IMR-90 (cell line): ENCODE results near the gene AXL. TPM values are rescaled to one million over a fixed set of nuclear protein-coding genes. Genes with fewer than 3 reads are reported as not detected.

Experiments
- ATAC-seq: fragments of 200-7000 bp; cut with Tn5 transposase; 2 replicates; pipeline ENCODE4 v1.9.1; 2020; ENCODE audit warnings: low read depth, mild to moderate bottlenecking, moderate library complexity
- BruUV-seq: library from RNA; stranded (reverse); fragments of 400-500 nt; replicated peaks from 2 replicates; lab custom pipeline; 2021; lab: Mats Ljungman, UMichigan
- CTCF ChIA-PET: fragments of 300-600 bp; formaldehyde crosslinking; extraction: SDS; loops from one replicate; lab custom pipeline; 2021; ENCODE audit warnings: antibody characterized with exemption; lab: Yijun Ruan, JAX
- POLR2A ChIA-PET: fragments of 300-600 bp; sonication (Branson Sonifier 250); formaldehyde crosslinking; loops from one replicate; lab custom pipeline; 2022; ENCODE audit warnings: antibody characterized with exemption; ENCODE audit not compliant: unreplicated experiment; lab: Charles Lee
- DNase-seq: peaks from one replicate; pipeline ENCODE4 v3.0.0; 2013
- H2AFZ ChIP-seq: replicated peaks from 2 replicates; pipeline ENCODE3; 2013; ENCODE audit warnings: low read length, mild to moderate bottlenecking; ENCODE audit not compliant: poor library complexity
- H2AK5ac ChIP-seq: 2 replicates; pipeline ENCODE4 v1.6.1; 2013; ENCODE audit warnings: low read depth, low read length, inconsistent platforms
- H2AK9ac ChIP-seq: replicated peaks from 2 replicates; pipeline ENCODE3; 2013; ENCODE audit warnings: mild to moderate bottlenecking, low read depth, low read length, moderate library complexity; ENCODE audit not compliant: poor library complexity
- H2BK120ac ChIP-seq: 2 replicates; pipeline ENCODE4 v1.6.1; 2013; ENCODE audit warnings: low read depth, low read length, inconsistent platforms
- H2BK15ac ChIP-seq: 3 replicates; pipeline ENCODE4 v1.6.1; 2013; ENCODE audit warnings: low read depth, low read length, inconsistent platforms
- H2BK20ac ChIP-seq: 2 replicates; pipeline ENCODE4 v1.6.1; 2013; ENCODE audit warnings: low read depth, mild to moderate bottlenecking, inconsistent platforms, low read length, moderate library complexity
- H2BK5ac ChIP-seq: 2 replicates; pipeline ENCODE4 v1.6.1; 2013; ENCODE audit warnings: mild to moderate bottlenecking, low read depth, low read length, inconsistent platforms; ENCODE audit not compliant: poor library complexity, severe bottlenecking
- H3K14ac ChIP-seq: replicated peaks from 2 replicates; pipeline ENCODE4 v1.6.1; 2013; ENCODE audit warnings: low read depth, low read length, inconsistent platforms
- H3K18ac ChIP-seq: 2 replicates; pipeline ENCODE4 v1.6.1; 2013; ENCODE audit warnings: low read depth, low read length, control low read depth
- H3K23ac ChIP-seq: 2 replicates; pipeline ENCODE4 v1.6.1; 2013; ENCODE audit warnings: low read depth, low read length, inconsistent platforms
- H3K27ac ChIP-seq: 2 replicates; pipeline ENCODE4 v1.5.1; 2013; ENCODE audit warnings: mild to moderate bottlenecking, control low read depth, low read length; ENCODE audit not compliant: insufficient read depth
- H3K27me3 ChIP-seq: 2 replicates; pipeline ENCODE4 v1.6.1; 2013; ENCODE audit warnings: low read length; ENCODE audit not compliant: control insufficient read depth, insufficient read depth
- H3K36me3 ChIP-seq: 2 replicates; pipeline ENCODE4 v1.6.1; 2013; ENCODE audit warnings: low read length, mixed read lengths; ENCODE audit not compliant: control insufficient read depth, insufficient read depth
- H3K4ac ChIP-seq: 2 replicates; pipeline ENCODE4 v1.6.1; 2013; ENCODE audit warnings: low read depth, low read length, inconsistent platforms
- H3K4me1 ChIP-seq: 2 replicates; pipeline ENCODE4 v1.6.1; 2013; ENCODE audit warnings: low read length, mixed read lengths; ENCODE audit not compliant: control insufficient read depth, insufficient read depth
- H3K4me2 ChIP-seq: 2 replicates; pipeline ENCODE4 v1.6.1; 2013; ENCODE audit warnings: low read depth, mild to moderate bottlenecking, control low read depth, low read length, moderate library complexity
- H3K4me3 ChIP-seq: 2 replicates; pipeline ENCODE4 v1.5.1; 2013; ENCODE audit warnings: low read depth, mild to moderate bottlenecking, control low read depth, low read length, moderate library complexity; ENCODE audit not compliant: insufficient read depth
- H3K56ac ChIP-seq: 2 replicates; pipeline ENCODE4 v1.6.1; 2013; ENCODE audit warnings: low read length, inconsistent platforms; ENCODE audit not compliant: insufficient read depth; ENCODE audit errors: extremely low read depth
- H3K79me1 ChIP-seq, 2 experiments: 2 replicates each; pipeline ENCODE4 v1.6.1; 2013; ENCODE audit warnings: low read length in 2 of 2, inconsistent platforms in 1 of 2, low read depth in 1 of 2
- H3K9ac ChIP-seq: 2 replicates; pipeline ENCODE4 v1.6.1; 2013; ENCODE audit warnings: low read depth, low read length, control low read depth
- H3K9me1 ChIP-seq: 2 replicates; pipeline ENCODE4 v1.6.1; 2013; ENCODE audit warnings: low read length, inconsistent platforms; ENCODE audit not compliant: insufficient read depth
- H3K9me3 ChIP-seq: 2 replicates; pipeline ENCODE4 v1.6.1; 2013; ENCODE audit warnings: low read length; ENCODE audit not compliant: control insufficient read depth, insufficient read depth
- H4K20me1 ChIP-seq: 2 replicates; pipeline ENCODE4 v1.6.1; 2013; ENCODE audit warnings: low read length, inconsistent platforms; ENCODE audit not compliant: insufficient read depth
- H4K5ac ChIP-seq: 2 replicates; pipeline ENCODE4 v1.6.1; 2013; ENCODE audit warnings: mild to moderate bottlenecking, low read depth, low read length, control low read depth
- H4K8ac ChIP-seq, 2 experiments: 2 replicates each; pipeline ENCODE4 v1.6.1; 2013; ENCODE audit warnings: low read depth in 2 of 2, low read length in 2 of 2, control low read depth in 1 of 2, inconsistent platforms in 1 of 2
- H4K91ac ChIP-seq: 2 replicates; pipeline ENCODE4 v1.6.1; 2013; ENCODE audit warnings: low read depth, low read length, inconsistent platforms; ENCODE audit not compliant: insufficient read depth
- BHLHE40 ChIP-seq: fragments of 150-350 bp; IDR thresholded peaks from 2 replicates; pipeline ENCODE4 v1.6.1; 2016; ENCODE audit warnings: mild to moderate bottlenecking, low read depth, low read length
- CEBPB ChIP-seq: IDR thresholded peaks from 2 replicates; pipeline ENCODE4 v1.6.1; 2012; ENCODE audit warnings: low read depth, low read length, improper control_type of control experiment
- CHD1 ChIP-seq: IDR thresholded peaks from 2 replicates; pipeline ENCODE4 v1.6.1; 2012; ENCODE audit warnings: low read depth, low read length, improper control_type of control experiment
- CTCF ChIP-seq: conservative IDR thresholded peaks from 2 replicates; pipeline ENCODE4 v1.5.1; 2012; ENCODE audit warnings: mild to moderate bottlenecking, low read depth, low read length, improper control_type of control experiment
- FOS ChIP-seq: fragments of 150-350 bp; IDR thresholded peaks from 2 replicates; pipeline ENCODE4 v1.6.1; 2016; ENCODE audit warnings: low read depth, low read length
- MAFK ChIP-seq: IDR thresholded peaks from 2 replicates; pipeline ENCODE4 v1.6.1; 2012; ENCODE audit warnings: low read depth, low read length, improper control_type of control experiment
- MAZ ChIP-seq: IDR thresholded peaks from 2 replicates; pipeline ENCODE4 v1.6.1; 2012; ENCODE audit warnings: low read depth, mild to moderate bottlenecking, low read length, improper control_type of control experiment, moderate library complexity, borderline replicate concordance
- MXI1 ChIP-seq: IDR thresholded peaks from 2 replicates; pipeline ENCODE4 v1.6.1; 2012; ENCODE audit warnings: low read depth, mild to moderate bottlenecking, low read length, moderate library complexity, borderline replicate concordance
- NFE2L2 ChIP-seq: fragments of 150-350 bp; IDR thresholded peaks from 2 replicates; pipeline ENCODE4 v1.6.1; 2016; ENCODE audit warnings: low read depth, mild to moderate bottlenecking, low read length
- POLR2A ChIP-seq: IDR thresholded peaks from 2 replicates; pipeline ENCODE4 v1.6.1; 2012; ENCODE audit warnings: mild to moderate bottlenecking, low read depth, low read length
- RAD21 ChIP-seq: IDR thresholded peaks from 2 replicates; pipeline ENCODE4 v1.6.1; 2012; ENCODE audit warnings: low read length, improper control_type of control experiment
- RCOR1 ChIP-seq: IDR thresholded peaks from 2 replicates; pipeline ENCODE4 v1.6.1; 2012; ENCODE audit warnings: mild to moderate bottlenecking, low read length, improper control_type of control experiment; ENCODE audit not compliant: insufficient replicate concordance
- RFX5 ChIP-seq: IDR thresholded peaks from 2 replicates; pipeline ENCODE4 v1.8.0; 2012; ENCODE audit warnings: low read depth, mild to moderate bottlenecking, low read length, moderate library complexity
- SMC3 ChIP-seq: fragments of 150-350 bp; IDR thresholded peaks from 2 replicates; pipeline ENCODE4 v1.6.1; 2016; ENCODE audit warnings: low read depth, mild to moderate bottlenecking, antibody characterized with exemption, low read length, moderate library complexity
- USF2 ChIP-seq: fragments of 150-350 bp; IDR thresholded peaks from 2 replicates; pipeline ENCODE4 v1.6.1; 2017; ENCODE audit warnings: mild to moderate bottlenecking, antibody characterized with exemption, low read length, low read depth
- WGBS, 2 experiments: methylation state at CpG; one replicate each; pipeline versions ENCODE4 v1.1.5 to v1.1.7; 2013; ENCODE audit warnings: missing lambda C conversion rate in 2 of 2; ENCODE audit not compliant: insufficient read length in 1 of 2; ENCODE audit errors: extremely low coverage in 2 of 2; 5-methylcytosine and 5-hydroxymethylcytosine counted together
- dilution Hi-C: fragments of 300-500 bp; cut with HindIII; formaldehyde crosslinking; loops from one replicate; pipeline ENCODE4 v1.14.3; 2018; ENCODE audit warnings: low sequenced_read_pairs; ENCODE audit not compliant: unreplicated experiment
- in situ Hi-C: fragments of 300-500 bp; cut with MboI; formaldehyde crosslinking; loops from 3 replicates; pipeline ENCODE4 v1.14.3; 2019; ENCODE audit warnings: low sequenced_read_pairs, inconsistent platforms, mixed read lengths
- intact Hi-C: fragments of 100-400 bp; cut with micrococcal nuclease; formaldehyde crosslinking; loops from 2 replicates; pipeline ENCODE4 v1.10.0; 2022
- polyA plus RNA-seq, 3 experiments: library from polyadenylated mRNA; depleted of rRNA; stranded (reverse); fragments of >200 nt; gene quantifications; 2 replicates each; pipeline ENCODE4 v1.2.3, GENCODE V29; 2012; ENCODE audit warnings: low replicate concordance in 1 of 3
- total RNA-seq: library from RNA; depleted of rRNA; stranded (reverse); fragments of >200 nt; gene quantifications from 2 replicates; pipeline ENCODE4 v1.2.3, GENCODE V29; 2012
- TF ChIP-seq, protein P1 (sequence below): fragments of 150-350 bp; IDR thresholded peaks from 2 replicates; pipeline ENCODE4 v1.6.1; 2016; ENCODE audit warnings: low read depth, mild to moderate bottlenecking, low read length, moderate library complexity, borderline replicate concordance

The AXL gene
- total and polyA plus RNA-seq, 2 of the 4 experiments (the other 2 are of a cell fraction): 212 to 466 TPM

GRCh38 chr19:41174297-41174928 is 44.6 kb upstream of the AXL start:
- WGBS, 2 experiments: 95% methylated on average over 6 of the region's 15 CpGs; no CpG with 5 or more reads in 1 of the 2 experiments
- H3K36me3 ChIP-seq: no peaks in the 10 kb centered on the region
- H3K79me1 ChIP-seq: no peaks in the 10 kb centered on the region
- H4K5ac ChIP-seq: no peak overlapping the region
- H3K27ac ChIP-seq: no peak overlapping the region
- H3K9ac ChIP-seq: no peak overlapping the region
- no peak overlapping the region for H2BK20ac ChIP-seq
- ChIA-PET CTCF (no interaction called here), POLR2A (no interaction called here)
- no peak for TF ChIP-seq FOS
- no peak for TF ChIP-seq RCOR1
- no peak for TF ChIP-seq RAD21
- TF ChIP-seq CTCF: no peak
- no peak for TF ChIP-seq USF2
- TF ChIP-seq SMC3: no peak
- TF ChIP-seq MXI1: no peak
- TF ChIP-seq MAZ: no peak
- TF ChIP-seq NFE2L2: no peak
- TF ChIP-seq, protein P1, sequence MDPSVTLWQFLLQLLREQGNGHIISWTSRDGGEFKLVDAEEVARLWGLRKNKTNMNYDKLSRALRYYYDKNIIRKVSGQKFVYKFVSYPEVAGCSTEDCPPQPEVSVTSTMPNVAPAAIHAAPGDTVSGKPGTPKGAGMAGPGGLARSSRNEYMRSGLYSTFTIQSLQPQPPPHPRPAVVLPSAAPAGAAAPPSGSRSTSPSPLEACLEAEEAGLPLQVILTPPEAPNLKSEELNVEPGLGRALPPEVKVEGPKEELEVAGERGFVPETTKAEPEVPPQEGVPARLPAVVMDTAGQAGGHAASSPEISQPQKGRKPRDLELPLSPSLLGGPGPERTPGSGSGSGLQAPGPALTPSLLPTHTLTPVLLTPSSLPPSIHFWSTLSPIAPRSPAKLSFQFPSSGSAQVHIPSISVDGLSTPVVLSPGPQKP: no peak
- TF ChIP-seq RFX5: no peak
- no peak for TF ChIP-seq CHD1
- TF ChIP-seq POLR2A: no peak
- TF ChIP-seq BHLHE40: no peak
- no peak for TF ChIP-seq MAFK
- no peak for TF ChIP-seq CEBPB
- no peak overlapping the region for H3K4me2 ChIP-seq
- peaks cover 8% of the 10 kb centered on the region for H3K4me1 ChIP-seq
- in situ Hi-C loops (no loop called here), intact Hi-C loops (no loop called here), dilution Hi-C loops (no loop called here)
- BruUV-seq: no TSS peak
- no peak overlapping the region for H3K56ac ChIP-seq
- H4K20me1 ChIP-seq: no peaks in the 10 kb centered on the region
- H4K8ac ChIP-seq: no peak overlapping the region
- H3K4me3 ChIP-seq: no peak overlapping the region
- H4K91ac ChIP-seq: no peak overlapping the region
- H2BK120ac ChIP-seq: no peak overlapping the region
- no peak overlapping the region for H3K14ac ChIP-seq
- H2AK9ac ChIP-seq: no peak overlapping the region
- no peak overlapping the region for H3K23ac ChIP-seq
- DNase-seq (no peak), ATAC-seq (no peak)
- H2AK5ac ChIP-seq: no peak overlapping the region
- H3K27me3 ChIP-seq: no peaks in the 10 kb centered on the region
- H2BK15ac ChIP-seq: no peak overlapping the region
- H3K18ac ChIP-seq: no peak overlapping the region
- H2AFZ ChIP-seq: no peak overlapping the region
- no peak overlapping the region for H2BK5ac ChIP-seq
- H3K9me3 ChIP-seq: no peaks in the 10 kb centered on the region
- peaks cover 3% of the 10 kb centered on the region; the same call in 1 of the 2 replicates for H3K9me1 ChIP-seq
- no peak overlapping the region for H3K4ac ChIP-seq
